Liver (tissue), 3 donors: ENCODE results near the gene PUS7L.

Experiments
- ATF3 ChIP-seq: IDR thresholded peaks from 2 replicates; pipeline ENCODE4 v1.6.1; 2016; ENCODE audit warnings: antibody characterized with exemption
- CTCF ChIP-seq: fragments of 150-350 bp; IDR thresholded peaks from 2 replicates; pipeline ENCODE4 v1.5.1; 2017; ENCODE audit warnings: improper control_type of control experiment, low read depth, low read length; ENCODE audit not compliant: missing input control
- EGR1 ChIP-seq, 2 donors: IDR thresholded peaks; 2 replicates each; pipeline ENCODE4 v1.6.1; 2016 to 2018; ENCODE audit warnings: antibody characterized with exemption in 2 of 2, low read depth in 2 of 2
- HNF4G ChIP-seq: IDR thresholded peaks from 2 replicates; pipeline ENCODE4 v1.6.1; 2016; ENCODE audit warnings: antibody characterized with exemption
- MAX ChIP-seq: IDR thresholded peaks from 2 replicates; pipeline ENCODE4 v1.6.1; 2016; ENCODE audit warnings: antibody characterized with exemption
- REST ChIP-seq: IDR thresholded peaks from 2 replicates; pipeline ENCODE4 v1.6.1; 2016; ENCODE audit warnings: antibody characterized with exemption, mild to moderate bottlenecking
- SP1 ChIP-seq: IDR thresholded peaks from 2 replicates; pipeline ENCODE4 v1.6.1; 2018; ENCODE audit warnings: antibody characterized with exemption, mild to moderate bottlenecking
- TAF1 ChIP-seq: conservative IDR thresholded peaks from 2 replicates; pipeline ENCODE4 v1.6.1; 2016; ENCODE audit warnings: antibody characterized with exemption, mild to moderate bottlenecking
- YY1 ChIP-seq: IDR thresholded peaks from 2 replicates; pipeline ENCODE4 v1.6.1; 2016; ENCODE audit warnings: antibody characterized with exemption, mild to moderate bottlenecking
- donor health status: healthy.
- donor health status: healthy.

- TF ChIP-seq SP1 (no peak), CTCF (no peak), MAX (no peak), YY1 (no peak), TAF1 (no peak), REST (no peak), HNF4G (no peak), EGR1 (IDR thresholded peaks at IDR 0.05; ENCODE audit: low read depth in 2 of 2) (no peak), ATF3 (no peak)
These were observed 7.8 kb downstream of the PUS7L start for GRCh38 chr12:43750814-43751213.
